Upper lobe of left lung (tissue), 6 donors: Measurements from ENCODE around the gene THUMPD2. TPM values are rescaled to one million over a fixed set of nuclear protein-coding genes. Genes with fewer than 3 reads are reported as not detected.

Experiments used
- ATAC-seq, 2 donors: fragments of 200-7000 bp; cut with Tn5 transposase; one replicate each; pipeline ENCODE4 v1.9.1; 2022; ENCODE audit warnings: mild to moderate bottlenecking in 2 of 2, moderate library complexity in 2 of 2; ENCODE audit not compliant: low FRiP score in 2 of 2
- DNase-seq, 2 donors: peaks; one replicate each; pipeline ENCODE4 v3.0.0-alpha.2; 2019 to 2020
- H3K27ac ChIP-seq, 4 donors: fragments of 200-600 bp; sonication (generic); one replicate each; pipeline ENCODE4 v1.5.1; 2016 to 2019
- H3K27me3 ChIP-seq, 4 donors: fragments of 200-600 bp; sonication (generic); one replicate each; pipeline ENCODE4 v1.5.1; 2017 to 2019
- H3K36me3 ChIP-seq, 4 donors: fragments of 200-600 bp; sonication (generic); one replicate each; pipeline ENCODE4 v1.5.1; 2016 to 2019
- H3K4me1 ChIP-seq, 4 donors: fragments of 200-600 bp; sonication (generic); one replicate each; pipeline ENCODE4 v1.5.1; 2018 to 2019
- H3K4me3 ChIP-seq, 4 donors: fragments of 200-600 bp; sonication (generic); one replicate each; pipeline ENCODE4 v1.5.1; 2017 to 2019; ENCODE audit warnings: mild to moderate bottlenecking in 2 of 4, moderate library complexity in 1 of 4
- H3K9me3 ChIP-seq, 4 donors: fragments of 200-600 bp; sonication (generic); one replicate each; pipeline ENCODE4 v1.5.1; 2018 to 2019
- CTCF ChIP-seq, 6 experiments: fragments of 450-650 bp in 4 of 6; fragments of 200-600 bp in 2 of 6; sonication (generic) in 2 of 6; IDR thresholded peaks; one replicate each; pipeline ENCODE4 v1.5.1; 2016 to 2019; ENCODE audit warnings: antibody characterized with exemption in 6 of 6
- EP300 ChIP-seq, 4 donors: sonication (generic); formaldehyde crosslinking; IDR thresholded peaks; one replicate each; pipeline ENCODE4 v1.5.1; 2017; ENCODE audit warnings: antibody characterized with exemption in 4 of 4, control low read depth in 2 of 4
- POLR2A ChIP-seq, 4 donors: fragments of 450-650 bp; IDR thresholded peaks; one replicate each; pipeline ENCODE4 v1.5.1; 2016 to 2017; ENCODE audit warnings: antibody characterized with exemption in 4 of 4, mild to moderate bottlenecking in 2 of 4
- POLR2AphosphoS5 ChIP-seq, 2 donors: sonication (generic); formaldehyde crosslinking; IDR thresholded peaks; one replicate each; pipeline ENCODE4 v1.5.1; 2017; ENCODE audit warnings: antibody characterized with exemption in 2 of 2
- whole genome bisulfite sequencing, 2 donors: methylation state at CpG; one replicate each; pipeline ENCODE4 v1.1.5; 2017 to 2018; 5-methylcytosine and 5-hydroxymethylcytosine counted together
- total RNA-seq, 6 donors: library from RNA; depleted of rRNA in 4 of 6; stranded (reverse); fragments of >200 nt in 4 of 6; gene quantifications; one replicate each; pipeline versions ENCODE4 v1.1.0 to v1.2.1, GENCODE V29; 2016 to 2021
- donor health status: DM: no; HTN: no; CAD: no; lungs with moderate emphysema.
- donor health status: DM: no; HTN: yes; CAD: no; lungs with severe emphysema.

Gene THUMPD2
- total RNA-seq, 6 donors from 2014 or later, result 6.7 to 43.0 (median 10.9) TPM

- 62 to 65% methylated on average over 2 of the region's 2 CpGs for WGBS, 2 donors
- TF ChIP-seq EP300 (IDR thresholded peaks at IDR 0.05) (no peak), CTCF (IDR thresholded peaks at IDR 0.05) (no peak), POLR2A (IDR thresholded peaks at IDR 0.05) (no peak), POLR2AphosphoS5 (IDR thresholded peaks at IDR 0.05) (no peak)
Observed at GRCh38 chr2:39688181-39688580, 90.9 kb downstream of the THUMPD2 start.

GRCh38 chr2:39686456-39686855 lies 92.6 kb downstream of the THUMPD2 start:
- Histone ChIP-seq H3K9me3 (no peaks in the 10 kb centered on the region), H3K4me3 (no peak overlapping the region), H3K4me1 (no peaks in the 10 kb centered on the region), H3K27me3 (no peaks in the 10 kb centered on the region), H3K27ac (no peak overlapping the region), H3K36me3 (no peaks in the 10 kb centered on the region)
- TF ChIP-seq EP300 (IDR thresholded peaks at IDR 0.05) (no peak), POLR2AphosphoS5 (IDR thresholded peaks at IDR 0.05) (no peak), POLR2A (IDR thresholded peaks at IDR 0.05) (no peak), CTCF (IDR thresholded peaks at IDR 0.05) (no peak)
- DNase-seq (no peak), ATAC-seq (no peak)
- 76 to 85% methylated on average over 6 of the region's 6 CpGs for WGBS, 2 donors

More at GRCh38 chr2:39688181-39688580, 90.9 kb downstream of the THUMPD2 start:
- no peak overlapping the region for H3K27ac ChIP-seq
- no peaks in the 10 kb centered on the region for H3K36me3 ChIP-seq
- no peaks in the 10 kb centered on the region for H3K27me3 ChIP-seq
- no peak for ATAC-seq
- DNase-seq, result no peak
- H3K4me1 ChIP-seq, result no peaks in the 10 kb centered on the region
- H3K4me3 ChIP-seq, result no peak overlapping the region
- H3K9me3 ChIP-seq, result no peaks in the 10 kb centered on the region

Other genes starting within 250 kb of the THUMPD2 start
- 10 to 100 TPM in 1 of 6 donors, 1 to 10 TPM in 5; 1.7 to 10.5 (median 4.7) TPM for gene TMEM178A, start 113.3 kb downstream of the THUMPD2 start, total RNA-seq